HL-60 (cell line): ENCODE data around the gene GTF2A1.

Experiments used
- DNase-seq, 2 experiments: peaks; one replicate each; pipeline ENCODE4 v3.0.0-alpha.2; 2010 to 2020; ENCODE audit warnings: low read depth in 1 of 2, low spot score in 1 of 2
- H3K27ac ChIP-seq: fragments of 250-450 bp; sonication (Bioruptor Pico); replicated peaks from 2 replicates; pipeline ENCODE4 v1.5.1; 2020; ENCODE audit warnings: mild to moderate bottlenecking, moderate library complexity
- H3K27me3 ChIP-seq: fragments of 250-450 bp; sonication (Bioruptor Pico); 2 replicates; pipeline ENCODE4 v1.5.1; 2021; ENCODE audit warnings: mild to moderate bottlenecking, moderate library complexity; ENCODE audit not compliant: insufficient read depth, poor library complexity, severe bottlenecking
- H3K4me3 ChIP-seq: replicated peaks from 2 replicates; pipeline ENCODE4 v1.5.1; 2011; ENCODE audit warnings: mild to moderate bottlenecking, control low read depth, low read length; ENCODE audit not compliant: insufficient read depth
- CTCF ChIP-seq: IDR thresholded peaks from one replicate; pipeline ENCODE4 v1.5.1; 2011; ENCODE audit warnings: low read length, control low read depth, inconsistent platforms; ENCODE audit not compliant: insufficient read depth
- GABPA ChIP-seq: IDR thresholded peaks from 2 replicates; pipeline ENCODE4 v1.6.1; 2012; ENCODE audit warnings: low read depth
- POLR2AphosphoS5 ChIP-seq: IDR thresholded peaks from 2 replicates; pipeline ENCODE4 v1.6.1; 2012; ENCODE audit warnings: low read depth
- SPI1 ChIP-seq: IDR thresholded peaks from 2 replicates; pipeline ENCODE4 v1.6.1; 2012; ENCODE audit warnings: low read depth, mild to moderate bottlenecking, borderline replicate concordance
- TF ChIP-seq, protein P1 (sequence below): IDR thresholded peaks from 2 replicates; pipeline ENCODE4 v1.6.1; 2012; ENCODE audit warnings: low read depth; ENCODE audit not compliant: insufficient replicate concordance

GTF2A1 gene

GRCh38 chr14:81157431-81157830, 63.3 kb downstream of the GTF2A1 start:
- Histone ChIP-seq H3K4me3 (no peak overlapping the region), H3K27ac (no peak overlapping the region), H3K27me3 (no peaks in the 10 kb centered on the region)
- TF ChIP-seq, protein P1, sequence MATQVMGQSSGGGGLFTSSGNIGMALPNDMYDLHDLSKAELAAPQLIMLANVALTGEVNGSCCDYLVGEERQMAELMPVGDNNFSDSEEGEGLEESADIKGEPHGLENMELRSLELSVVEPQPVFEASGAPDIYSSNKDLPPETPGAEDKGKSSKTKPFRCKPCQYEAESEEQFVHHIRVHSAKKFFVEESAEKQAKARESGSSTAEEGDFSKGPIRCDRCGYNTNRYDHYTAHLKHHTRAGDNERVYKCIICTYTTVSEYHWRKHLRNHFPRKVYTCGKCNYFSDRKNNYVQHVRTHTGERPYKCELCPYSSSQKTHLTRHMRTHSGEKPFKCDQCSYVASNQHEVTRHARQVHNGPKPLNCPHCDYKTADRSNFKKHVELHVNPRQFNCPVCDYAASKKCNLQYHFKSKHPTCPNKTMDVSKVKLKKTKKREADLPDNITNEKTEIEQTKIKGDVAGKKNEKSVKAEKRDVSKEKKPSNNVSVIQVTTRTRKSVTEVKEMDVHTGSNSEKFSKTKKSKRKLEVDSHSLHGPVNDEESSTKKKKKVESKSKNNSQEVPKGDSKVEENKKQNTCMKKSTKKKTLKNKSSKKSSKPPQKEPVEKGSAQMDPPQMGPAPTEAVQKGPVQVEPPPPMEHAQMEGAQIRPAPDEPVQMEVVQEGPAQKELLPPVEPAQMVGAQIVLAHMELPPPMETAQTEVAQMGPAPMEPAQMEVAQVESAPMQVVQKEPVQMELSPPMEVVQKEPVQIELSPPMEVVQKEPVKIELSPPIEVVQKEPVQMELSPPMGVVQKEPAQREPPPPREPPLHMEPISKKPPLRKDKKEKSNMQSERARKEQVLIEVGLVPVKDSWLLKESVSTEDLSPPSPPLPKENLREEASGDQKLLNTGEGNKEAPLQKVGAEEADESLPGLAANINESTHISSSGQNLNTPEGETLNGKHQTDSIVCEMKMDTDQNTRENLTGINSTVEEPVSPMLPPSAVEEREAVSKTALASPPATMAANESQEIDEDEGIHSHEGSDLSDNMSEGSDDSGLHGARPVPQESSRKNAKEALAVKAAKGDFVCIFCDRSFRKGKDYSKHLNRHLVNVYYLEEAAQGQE: no peak
- TF ChIP-seq CTCF: no peak
- TF ChIP-seq SPI1: no peak
- TF ChIP-seq POLR2AphosphoS5: no peak
- no peak for TF ChIP-seq GABPA
- DNase-seq: no peak

GRCh38 chr14:81153187-81153586, 67.6 kb downstream of the GTF2A1 start:
- TF ChIP-seq POLR2AphosphoS5 (no peak), CTCF (no peak), SPI1 (no peak)
- TF ChIP-seq, protein P1: no peak
- Histone ChIP-seq H3K27ac (no peak overlapping the region), H3K4me3 (no peak overlapping the region), H3K27me3 (no peaks in the 10 kb centered on the region)
- no peak for DNase-seq

DNA sequence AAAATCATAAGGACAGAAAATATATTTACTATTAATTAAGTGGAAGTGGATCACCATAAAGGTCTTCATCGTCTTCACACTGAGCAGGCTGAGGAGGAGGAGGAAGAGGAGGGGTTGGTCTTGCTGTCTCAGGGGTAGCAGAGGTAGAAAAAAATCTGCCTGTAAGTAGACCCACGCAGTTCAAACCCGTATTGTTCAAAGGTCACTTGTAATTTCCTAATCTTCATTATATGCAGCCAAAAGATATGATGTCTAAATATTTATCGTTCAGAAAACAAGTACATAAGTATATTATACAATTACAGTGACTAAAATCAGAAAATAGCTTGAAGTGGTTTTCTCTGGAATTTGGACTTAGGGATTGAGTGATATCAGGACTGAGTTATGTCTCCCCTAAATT, 72.1 kb downstream of the GTF2A1 start:
- no peaks in the 10 kb centered on the region for H3K27me3 ChIP-seq
- no peak for DNase-seq
- TF ChIP-seq SPI1 (no peak), GABPA (no peak), POLR2AphosphoS5 (no peak), CTCF (no peak)
- TF ChIP-seq, protein P1: no peak
- H3K4me3 ChIP-seq: no peak overlapping the region
- no peak overlapping the region for H3K27ac ChIP-seq
